ENCODE measurements around the gene SAMHD1.
"Not testable (repeated sequence)": the region's sequence is repeated elsewhere in the genome, so short reads cannot be mapped to it uniquely, and the experiment has no call there.

Gene SAMHD1

DNA sequence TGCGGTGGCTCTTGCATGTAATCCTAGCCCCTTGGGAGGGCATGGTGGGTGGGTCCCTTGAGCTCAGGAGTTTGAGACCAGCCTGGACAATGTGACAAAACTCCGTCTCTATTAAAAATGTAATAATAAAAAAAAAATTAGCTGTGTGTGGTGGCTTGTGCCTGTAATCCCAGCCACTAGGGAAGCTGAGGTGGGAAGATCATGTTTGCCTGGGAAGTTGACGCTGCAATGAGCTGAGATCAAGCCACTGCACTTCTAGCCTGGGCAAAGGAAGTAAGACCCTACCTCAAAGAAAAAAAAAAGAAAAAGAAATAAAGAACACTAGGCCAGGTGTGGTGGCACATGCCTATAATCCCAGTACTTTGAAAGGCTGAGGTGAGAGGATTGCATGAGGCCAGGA lies 4.5 kb upstream of the SAMHD1 start:
- no peak for DNase-seq (ENCODE audit: low read depth in 2 of 2)

- DNase-seq (ENCODE audit: low read depth in 2 of 2): no peak
Measured at GRCh38 chr20:36951979-36952738, 651 bp upstream of the SAMHD1 start.

DNA sequence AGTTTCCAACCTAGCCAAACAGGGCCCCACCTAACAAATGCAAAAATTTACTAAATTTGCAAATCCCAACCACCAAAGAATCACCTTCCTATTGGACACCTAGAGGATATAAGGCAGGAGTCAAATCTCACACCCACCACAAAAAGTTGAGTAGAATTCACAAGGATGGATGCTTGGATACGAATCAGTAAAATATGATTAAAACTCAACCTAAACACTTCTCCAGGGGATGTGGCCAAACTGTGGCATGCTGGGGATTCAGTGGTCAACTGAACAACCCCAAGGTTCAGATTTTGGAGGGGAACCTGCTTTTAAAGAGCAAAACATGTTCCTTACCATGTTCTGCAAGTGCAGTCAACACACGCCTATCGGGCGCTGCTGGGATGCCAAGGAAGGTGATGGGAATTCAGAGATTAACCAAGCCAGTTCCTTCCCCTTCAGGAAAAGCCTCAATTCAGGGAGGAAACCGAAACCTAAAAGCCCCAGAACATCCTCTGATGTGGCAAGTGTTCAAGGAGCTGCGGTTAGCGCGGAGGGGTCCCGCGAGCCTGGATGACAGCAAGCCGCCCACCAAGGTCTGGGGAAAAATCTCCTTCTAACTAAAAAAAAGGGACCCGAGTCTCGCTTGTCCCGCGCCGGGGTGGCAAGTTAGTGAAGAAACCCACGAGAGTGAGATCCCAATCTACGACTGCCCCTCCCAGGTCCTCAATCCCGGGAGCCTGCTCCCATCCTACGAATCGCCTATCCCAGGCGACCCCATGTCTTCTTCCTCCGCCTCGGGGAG lies 902 bp downstream of the SAMHD1 start:
- no peak for DNase-seq (ENCODE audit: low read depth in 2 of 2)

GRCh38 chr20:36941401-36941835 lies 10.1 kb downstream of the SAMHD1 start:
- DNase-seq (ENCODE audit: low read depth in 2 of 2): no peak

GRCh38 chr20:36937402-36937770 lies 14.1 kb downstream of the SAMHD1 start:
- no peak for DNase-seq (ENCODE audit: low read depth in 2 of 2)

DNA sequence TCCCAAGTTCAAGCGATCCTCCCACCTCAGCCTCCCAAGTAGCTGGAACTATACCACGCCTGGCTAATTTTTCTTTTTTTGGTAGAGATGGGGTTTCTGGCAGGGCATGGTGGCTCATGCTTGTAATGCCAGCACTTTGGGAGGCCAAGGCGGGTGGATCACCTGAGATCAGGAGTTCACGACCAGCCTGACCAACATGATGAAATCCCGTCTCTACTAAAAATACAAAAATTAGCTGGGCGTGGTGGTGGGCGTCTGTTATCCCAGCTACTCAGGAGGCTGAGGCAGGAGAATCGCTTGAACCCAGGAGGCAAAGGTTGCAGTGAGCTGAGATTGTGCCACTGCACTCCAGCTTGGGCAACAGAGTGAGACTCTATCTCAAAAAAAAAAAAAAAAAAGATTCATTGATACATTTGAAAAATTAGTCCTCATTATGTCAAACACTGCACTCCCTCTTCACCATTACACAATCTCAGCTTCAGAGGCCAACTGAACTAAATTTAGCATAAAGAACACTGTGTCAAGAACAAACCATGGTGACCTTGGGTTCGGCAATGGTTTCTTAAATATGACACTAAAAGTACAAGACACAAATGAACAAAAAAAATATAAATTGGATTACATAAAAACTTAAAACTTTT lies 14.6 kb downstream of the SAMHD1 start:
- DNase-seq (ENCODE audit: low read depth in 2 of 2): not testable (repeated sequence)

DNA sequence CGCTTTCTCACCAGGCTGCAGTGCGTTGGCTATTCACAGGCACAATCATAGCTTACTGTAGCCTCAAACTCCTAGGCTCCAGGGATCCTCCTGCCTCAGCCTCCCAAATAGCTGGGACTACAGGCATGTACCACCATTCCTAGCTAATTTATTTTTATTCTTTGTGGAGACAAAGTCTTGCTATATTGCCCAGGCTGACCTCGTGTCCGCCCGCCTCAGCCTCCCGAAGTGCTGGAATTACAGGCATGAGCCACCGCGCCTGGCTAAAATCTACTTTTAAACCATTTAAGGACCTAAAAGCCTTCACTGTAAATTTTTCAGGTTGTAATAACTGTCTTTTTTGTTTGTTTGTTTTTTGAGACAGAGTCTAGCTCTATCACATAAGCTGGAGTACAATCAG lies 15.2 kb downstream of the SAMHD1 start:
- DNase-seq (ENCODE audit: low read depth in 2 of 2): no peak

DNA sequence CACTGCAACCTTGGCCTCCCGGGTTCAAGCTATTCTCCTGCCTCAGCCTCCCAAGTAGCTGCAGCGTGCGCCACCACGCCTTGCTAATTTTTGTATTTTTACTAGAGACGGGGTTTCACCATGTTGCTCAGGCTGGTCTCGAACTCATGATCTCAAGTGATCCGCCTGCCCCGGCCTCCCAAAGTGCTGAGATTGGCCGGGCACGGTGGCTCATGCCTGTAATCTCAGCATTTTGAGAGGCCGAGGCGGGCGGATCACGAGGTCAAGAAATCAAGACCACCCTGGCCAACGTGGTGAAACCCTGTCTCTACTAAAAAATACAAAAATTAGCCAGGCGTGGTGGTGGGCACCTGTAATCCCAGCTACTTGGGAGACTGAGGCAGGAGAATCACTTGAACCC lies 17.9 kb downstream of the SAMHD1 start:
- DNase-seq (ENCODE audit: low read depth in 2 of 2): not testable (repeated sequence)

GRCh38 chr20:36932476-36933426 lies 18.8 kb downstream of the SAMHD1 start:
- no peak for DNase-seq (ENCODE audit: low read depth in 2 of 2)

DNA sequence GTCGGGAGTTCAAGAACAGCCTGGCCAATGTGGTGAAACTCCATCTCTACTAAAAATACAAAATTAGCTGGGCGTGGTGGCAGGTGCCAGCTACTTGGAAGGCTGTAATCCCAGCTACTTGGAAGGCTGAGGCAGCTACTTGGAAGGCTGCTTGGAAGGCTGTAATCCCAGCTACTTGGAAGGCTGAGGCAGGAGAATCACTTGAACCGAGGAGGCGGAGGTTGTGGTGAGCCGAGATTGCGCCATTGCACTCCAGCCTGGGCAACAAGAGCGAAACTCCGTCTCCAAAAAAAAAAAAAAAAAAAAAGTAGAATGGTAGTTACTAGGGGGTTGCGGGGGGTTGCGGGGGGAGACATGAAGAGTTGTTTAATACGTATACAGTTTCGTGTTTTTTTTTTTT lies 19.4 kb downstream of the SAMHD1 start:
- DNase-seq (ENCODE audit: low read depth in 2 of 2): not testable (repeated sequence)

- no peak for DNase-seq (ENCODE audit: low read depth in 2 of 2)
Measured at GRCh38 chr20:36929691-36930090, 21.8 kb downstream of the SAMHD1 start.

DNA sequence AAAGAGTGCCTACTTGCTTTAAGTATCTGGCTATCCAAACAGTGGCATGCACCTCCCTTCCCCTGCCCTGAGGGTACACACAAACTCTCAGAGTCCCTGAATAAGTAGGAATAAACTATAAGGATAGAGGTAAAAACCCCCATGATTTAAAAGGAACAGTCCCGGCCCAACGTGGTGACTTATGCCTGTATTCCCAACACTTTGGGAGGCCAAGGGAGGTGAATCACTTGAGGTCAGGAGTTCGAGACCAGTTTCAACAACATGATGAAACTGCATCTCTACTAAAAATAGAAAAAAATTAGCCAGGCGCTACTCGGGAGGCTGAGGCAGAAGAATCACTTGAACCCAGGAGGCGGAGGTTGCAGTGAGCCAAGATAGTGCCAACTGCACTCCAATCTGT lies 22.2 kb downstream of the SAMHD1 start:
- DNase-seq (ENCODE audit: low read depth in 2 of 2): no peak

DNA sequence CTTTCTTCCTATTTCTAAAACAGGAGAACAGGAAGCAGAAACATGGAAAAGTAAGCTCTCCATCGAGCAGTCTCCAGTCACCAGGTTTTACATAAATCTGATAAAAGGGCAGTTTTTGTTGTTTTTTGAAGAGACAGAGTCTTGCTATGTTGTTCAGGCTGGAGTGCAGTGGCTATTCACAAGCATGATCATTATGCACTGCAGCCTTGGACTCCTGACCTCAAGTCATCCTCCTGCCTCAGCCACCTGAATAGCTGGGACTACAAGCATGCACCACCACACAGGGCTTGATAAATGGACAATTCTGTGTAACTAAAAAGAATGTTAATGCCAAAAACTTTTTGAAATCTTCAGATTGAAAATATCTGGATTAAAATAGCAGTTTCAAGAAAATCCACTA lies 23.8 kb downstream of the SAMHD1 start:
- no peak for DNase-seq (ENCODE audit: low read depth in 2 of 2)

DNA sequence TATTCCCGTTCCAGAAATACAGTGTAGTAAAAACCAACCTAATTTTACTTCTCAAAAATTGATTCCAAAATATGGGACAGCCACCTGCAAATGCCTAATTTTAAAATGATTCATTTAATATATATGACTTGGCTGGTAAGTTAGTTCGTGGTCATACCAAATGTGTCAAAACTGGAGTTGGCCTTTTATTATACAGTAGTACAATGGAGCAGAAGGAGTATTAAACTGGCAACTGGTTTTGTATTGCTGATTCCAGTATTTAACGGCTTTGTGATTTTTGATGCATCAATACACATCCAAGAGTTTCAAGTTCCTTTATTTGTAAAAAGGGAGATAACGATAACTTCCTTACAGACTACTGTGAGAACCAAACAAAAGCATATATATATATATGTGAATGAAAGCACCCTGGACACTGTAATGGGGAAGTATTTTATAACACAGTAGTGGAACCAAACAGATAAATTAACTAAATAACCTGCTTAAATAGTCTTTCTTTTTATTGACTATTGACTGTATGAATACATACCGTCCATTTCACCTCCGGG lies 24.8 kb downstream of the SAMHD1 start:
- DNase-seq (ENCODE audit: low read depth in 2 of 2): no peak

- DNase-seq (ENCODE audit: low read depth in 2 of 2): no peak
Measured at GRCh38 chr20:36925234-36925633, 26.3 kb downstream of the SAMHD1 start.

DNA sequence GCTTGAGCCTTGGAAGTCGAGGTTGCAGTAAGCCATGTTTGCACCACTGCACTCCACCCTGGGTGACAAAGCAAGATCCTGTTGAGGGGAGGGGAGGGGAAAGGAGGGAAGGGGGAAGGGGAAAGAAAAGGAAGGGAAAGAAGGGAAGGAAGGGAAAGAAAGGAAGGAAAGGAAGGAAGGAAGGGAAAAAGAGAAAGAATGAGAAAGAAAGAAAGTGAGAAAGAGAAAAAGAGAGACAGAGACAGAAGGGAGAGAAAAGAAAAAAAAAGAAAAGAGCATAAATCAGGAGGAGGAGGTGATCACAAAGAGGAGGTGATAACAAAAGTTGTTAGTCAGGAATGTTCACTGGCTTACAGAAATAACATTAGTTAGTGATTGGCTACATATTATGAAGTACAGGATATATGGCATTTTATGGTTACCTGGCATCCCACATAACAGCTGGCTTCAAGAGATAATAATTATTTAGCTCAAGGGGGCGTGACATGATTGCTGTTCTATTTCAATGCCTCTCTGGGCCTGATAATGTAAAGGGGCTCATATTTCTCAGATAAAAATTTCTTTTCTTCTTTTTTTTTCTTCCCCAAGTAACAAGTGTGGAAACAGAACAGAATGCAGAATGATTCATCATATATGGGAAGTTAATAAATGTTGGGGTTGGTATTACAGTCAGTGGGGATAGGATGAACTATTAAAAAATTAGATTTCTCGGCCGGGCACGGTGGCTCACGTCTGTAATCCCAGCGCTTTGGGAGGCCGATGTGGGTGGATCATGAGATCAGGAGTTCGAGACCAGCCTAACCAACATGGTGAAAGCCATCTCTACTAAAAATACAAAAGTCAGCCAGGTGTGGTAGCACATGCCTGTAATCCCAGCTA lies 27.1 kb downstream of the SAMHD1 start:
- no peak for DNase-seq (ENCODE audit: low read depth in 2 of 2)

GRCh38 chr20:36920334-36920730 lies 31.2 kb downstream of the SAMHD1 start:
- DNase-seq (ENCODE audit: low read depth in 2 of 2): no peak

- DNase-seq (ENCODE audit: low read depth in 2 of 2): no peak
Measured at GRCh38 chr20:36919715-36920333, 31.7 kb downstream of the SAMHD1 start.

DNA sequence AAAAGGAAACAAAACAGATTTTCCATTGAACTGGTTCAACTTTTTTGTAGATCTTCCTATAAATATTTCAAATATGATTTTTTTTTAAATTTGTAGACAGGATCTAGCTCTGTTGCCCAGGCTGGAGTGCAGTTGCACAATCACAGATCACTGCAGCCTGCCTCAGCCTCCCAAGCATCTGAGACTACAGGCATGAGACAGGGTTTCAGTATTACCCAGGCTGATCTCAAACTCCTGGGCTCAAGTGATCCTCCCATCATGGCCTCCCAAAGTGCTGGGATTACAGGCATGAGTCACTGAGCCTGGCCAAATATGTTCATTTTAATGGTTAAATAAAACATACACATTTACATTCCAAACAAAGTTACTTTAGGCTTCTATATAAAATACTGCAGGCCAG lies 33.6 kb downstream of the SAMHD1 start:
- no peak for DNase-seq (ENCODE audit: low read depth in 2 of 2)

GRCh38 chr20:36917240-36917639 lies 34.3 kb downstream of the SAMHD1 start:
- DNase-seq (ENCODE audit: low read depth in 2 of 2): no peak

Data from fibroblast of skin of left biceps (primary cell).